GM23338 (cell line): Measurements from ENCODE around the gene NLRX1. TPM values are rescaled to one million over a fixed set of nuclear protein-coding genes. Genes with fewer than 3 reads are reported as not detected.

Source experiments
- ATAC-seq: fragments of 200-7000 bp; cut with Tn5 transposase; 3 replicates; pipeline ENCODE4 v1.9.1; 2020
- DNase-seq: peaks from one replicate; pipeline ENCODE4 v3.0.0-alpha.2; 2015; ENCODE audit warnings: low spot score
- H2AFZ ChIP-seq: fragments of 200-600 bp; sonication (generic); 2 replicates; pipeline ENCODE4 v1.8.0; 2016; ENCODE audit warnings: antibody characterized with exemption, mild to moderate bottlenecking, moderate library complexity
- H3F3A ChIP-seq: fragments of 200-600 bp; sonication (generic); replicated peaks from 2 replicates; pipeline ENCODE4 v1.8.0; 2017; ENCODE audit warnings: antibody characterized with exemption, mixed run types, low read depth
- H3K27ac ChIP-seq: fragments of 200-600 bp; sonication (generic); 2 replicates; pipeline ENCODE4 v1.6.1; 2016; ENCODE audit warnings: low read depth
- H3K27me3 ChIP-seq: fragments of 200-600 bp; sonication (generic); 2 replicates; pipeline ENCODE4 v1.8.0; 2016; ENCODE audit warnings: mild to moderate bottlenecking, mixed run types, moderate library complexity; ENCODE audit not compliant: insufficient read depth
- H3K36me3 ChIP-seq: fragments of 200-600 bp; sonication (generic); 2 replicates; pipeline ENCODE4 v1.8.0; 2016; ENCODE audit warnings: mild to moderate bottlenecking; ENCODE audit not compliant: insufficient read depth
- H3K4me1 ChIP-seq: fragments of 200-600 bp; sonication (generic); 2 replicates; pipeline ENCODE4 v1.8.0; 2016; ENCODE audit warnings: mild to moderate bottlenecking, moderate library complexity; ENCODE audit not compliant: insufficient read depth
- H3K4me2 ChIP-seq: fragments of 200-600 bp; sonication (generic); 2 replicates; pipeline ENCODE4 v1.7.1; 2017; ENCODE audit warnings: mixed run types
- H3K4me3 ChIP-seq: fragments of 200-600 bp; sonication (generic); 2 replicates; pipeline ENCODE4 v1.6.1; 2016; ENCODE audit warnings: mixed run types
- H3K79me2 ChIP-seq: fragments of 200-600 bp; sonication (generic); replicated peaks from 2 replicates; pipeline ENCODE4 v1.8.0; 2017; ENCODE audit warnings: mild to moderate bottlenecking; ENCODE audit not compliant: insufficient read depth
- H3K9me2 ChIP-seq: fragments of 200-600 bp; sonication (generic); 2 replicates; pipeline ENCODE4 v1.8.0; 2017; ENCODE audit not compliant: insufficient read depth
- H4K20me1 ChIP-seq: fragments of 200-600 bp; sonication (generic); replicated peaks from 2 replicates; pipeline ENCODE4 v1.8.0; 2017; ENCODE audit warnings: mild to moderate bottlenecking; ENCODE audit not compliant: insufficient read depth
- H3K27ac Mint-ChIP-seq: 2 replicates; pipeline ENCODE4 v1.8.0; 2020; ENCODE audit warnings: inconsistent platforms, mild to moderate bottlenecking, moderate library complexity, mixed read lengths
- H3K27me3 Mint-ChIP-seq: 3 replicates; pipeline ENCODE4 v1.8.0; 2022; ENCODE audit warnings: low read depth, mild to moderate bottlenecking, moderate library complexity, mixed read lengths, inconsistent platforms; ENCODE audit not compliant: insufficient read depth, poor library complexity
- H3K36me3 Mint-ChIP-seq: 3 replicates; pipeline ENCODE4 v1.8.0; 2021; ENCODE audit warnings: low read depth, mild to moderate bottlenecking, inconsistent platforms, moderate library complexity, mixed read lengths
- H3K4me1 Mint-ChIP-seq: 3 replicates; pipeline ENCODE4 v1.8.0; 2020; ENCODE audit warnings: mild to moderate bottlenecking, inconsistent platforms, mixed read lengths
- H3K4me3 Mint-ChIP-seq: 3 replicates; pipeline ENCODE4 v1.8.0; 2021; ENCODE audit warnings: moderate library complexity, mild to moderate bottlenecking, inconsistent platforms, mixed read lengths
- H3K9me3 Mint-ChIP-seq: 3 replicates; pipeline ENCODE4 v1.8.0; 2020; ENCODE audit warnings: moderate library complexity, mild to moderate bottlenecking, inconsistent platforms, mixed read lengths
- CREB1 ChIP-seq: fragments of 250-450 bp; sonication (Bioruptor Pico); IDR thresholded peaks from 2 replicates; pipeline ENCODE4 v1.5.0; 2020; ENCODE audit warnings: low read depth, mild to moderate bottlenecking, moderate library complexity
- ETS1 ChIP-seq: IDR thresholded peaks from 2 replicates; pipeline ENCODE4 v1.6.1; 2016; ENCODE audit warnings: antibody characterized with exemption
- EZH2 ChIP-seq: fragments of 200-600 bp; sonication (generic); IDR thresholded peaks from one replicate; pipeline ENCODE4 v1.8.0; 2017; ENCODE audit warnings: antibody characterized with exemption, mild to moderate bottlenecking, low read depth; ENCODE audit not compliant: unreplicated experiment
- EZH2phosphoT487 ChIP-seq: fragments of 200-600 bp; sonication (generic); IDR thresholded peaks from one replicate; pipeline ENCODE4 v1.8.1; 2018; ENCODE audit warnings: antibody characterized with exemption; ENCODE audit not compliant: unreplicated experiment
- NANOG ChIP-seq: IDR thresholded peaks from 2 replicates; pipeline ENCODE4 v1.6.1; 2016; ENCODE audit warnings: antibody characterized with exemption, borderline replicate concordance
- REST ChIP-seq: IDR thresholded peaks from one replicate; pipeline ENCODE4 v1.6.1; 2018; ENCODE audit warnings: antibody characterized with exemption; ENCODE audit not compliant: unreplicated experiment
- STAT1 ChIP-seq: IDR thresholded peaks from one replicate; pipeline ENCODE4 v1.6.1; 2016; ENCODE audit warnings: antibody characterized with exemption; ENCODE audit not compliant: unreplicated experiment
- ZNF114 ChIP-seq: fragments of 250-450 bp; sonication (Bioruptor Pico); IDR thresholded peaks from 2 replicates; pipeline ENCODE4 v1.5.0; 2020; ENCODE audit warnings: mild to moderate bottlenecking, moderate library complexity
- ZNF462 ChIP-seq: fragments of 250-450 bp; sonication (Bioruptor Pico); IDR thresholded peaks from 2 replicates; pipeline ENCODE4 v1.5.0; 2020; ENCODE audit warnings: mild to moderate bottlenecking, moderate library complexity
- polyA plus RNA-seq: library from polyadenylated mRNA; unstranded; fragments of >200 nt; fragmentation: Nextera tagmentation; extraction: Ambion mirVana; gene quantifications from 2 replicates; pipeline ENCODE4 v1.2.1, GENCODE V29; 2016
- total RNA-seq: library from RNA; depleted of rRNA; stranded (reverse); fragments of >200 nt; shearing (Covaris generic); gene quantifications from 2 replicates; pipeline ENCODE4 v1.2.3, GENCODE V29; 2014

Gene NLRX1
- total and polyA plus RNA-seq, 2 experiments from 2014 or later, result 2.8 to 13.8 TPM

- ATAC-seq, result peak; percentile 59
- Histone ChIP-seq H3K27me3 (no peaks in the 10 kb centered on the region), H3K4me1 (no peaks in the 10 kb centered on the region), H2AFZ (no peak overlapping the region), H3K79me2 (peaks cover 100% of the 10 kb centered on the region), H4K20me1 (peaks cover 61% of the 10 kb centered on the region), H3K4me2 (no peak overlapping the region), H3K36me3 (no peaks in the 10 kb centered on the region; the same call in 1 of the 2 replicates), H3K9me2 (no peaks in the 10 kb centered on the region), H3K27ac (no peak overlapping the region), H3F3A (no peaks in the 10 kb centered on the region), H3K4me3 (no peak overlapping the region)
- peaks cover 17% of the 10 kb centered on the region; the same call in 2 of the 3 replicates for H3K36me3 Mint-ChIP-seq
- H3K27ac Mint-ChIP-seq, result peak overlapping the region; percentile 86
- H3K4me1 Mint-ChIP-seq, result peaks cover 8% of the 10 kb centered on the region
- TF ChIP-seq STAT1, result no peak
- no peak for TF ChIP-seq CREB1 (CRISPR knock-in tag)
- no peak for TF ChIP-seq ZNF114
- no peak for TF ChIP-seq ZNF462
- no peak for DNase-seq
- H3K9me3 Mint-ChIP-seq, result no peaks in the 10 kb centered on the region
- H3K4me3 Mint-ChIP-seq, result no peak overlapping the region; the same call in 2 of the 3 replicates
- H3K27me3 Mint-ChIP-seq, result peaks cover 2% of the 10 kb centered on the region
Observed at GRCh38 chr11:119229288-119229672, 60.8 kb downstream of the NLRX1 start.

DNA sequence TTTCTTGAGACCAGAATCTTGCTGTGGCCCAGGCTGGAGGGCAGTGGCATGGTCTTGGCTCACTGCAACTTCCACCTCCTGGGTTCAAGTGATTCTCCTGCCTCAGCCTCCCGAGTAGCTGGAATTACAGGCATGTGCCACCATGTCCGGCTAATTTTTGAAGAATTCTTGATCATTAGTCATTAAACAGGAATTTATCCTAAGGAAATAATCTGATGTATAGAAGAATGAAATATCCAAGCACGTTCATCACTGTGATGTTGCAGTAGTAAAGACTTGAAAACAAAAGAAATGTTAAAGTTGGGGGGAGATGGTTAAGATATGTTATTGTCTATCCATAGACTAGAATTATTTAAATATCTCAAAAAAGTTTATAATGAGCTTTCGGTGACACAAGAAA is 61.2 kb downstream of the NLRX1 start:
- H3K79me2 ChIP-seq, result peaks cover 100% of the 10 kb centered on the region
- peaks cover 2% of the 10 kb centered on the region for H3K27me3 Mint-ChIP-seq
- TF ChIP-seq ZNF114 (no peak), ETS1 (no peak), NANOG (no peak), CREB1 (CRISPR knock-in tag) (no peak), REST (no peak), EZH2 (no peak), EZH2phosphoT487 (no peak)

More for the DNA sequence above, 61.2 kb downstream of the NLRX1 start:
- peaks cover 10% of the 10 kb centered on the region for H3K4me1 Mint-ChIP-seq
- peaks cover 20% of the 10 kb centered on the region; the same call in 2 of the 3 replicates for H3K36me3 Mint-ChIP-seq
- H3K27ac ChIP-seq, result no peak overlapping the region
- peaks cover 56% of the 10 kb centered on the region for H4K20me1 ChIP-seq
- no peak overlapping the region for H3K4me2 ChIP-seq
- no peak overlapping the region for H2AFZ ChIP-seq
- no peaks in the 10 kb centered on the region for H3K27me3 ChIP-seq
- H3F3A ChIP-seq, result no peaks in the 10 kb centered on the region
- H3K4me1 ChIP-seq, result no peaks in the 10 kb centered on the region
- no peak overlapping the region for H3K4me3 Mint-ChIP-seq
- H3K27ac Mint-ChIP-seq, result no peak overlapping the region
- no peaks in the 10 kb centered on the region for H3K9me3 Mint-ChIP-seq
- H3K4me3 ChIP-seq, result no peak overlapping the region
- ATAC-seq, result no peak
- H3K36me3 ChIP-seq, result no peaks in the 10 kb centered on the region; the same call in 1 of the 2 replicates
- no peaks in the 10 kb centered on the region for H3K9me2 ChIP-seq
- DNase-seq, result no peak
